ENCODE measurements around the gene GDF9. TPM values are rescaled to one million over a fixed set of nuclear protein-coding genes. Genes with fewer than 3 reads are reported as not detected.

Gene GDF9
- total RNA-seq, 1 experiment from 2014 or later: 0.42 TPM

- H3K9me3 Mint-ChIP-seq: no peaks in the 10 kb centered on the region
- no peak for ATAC-seq
- no peaks in the 10 kb centered on the region for H3K36me3 Mint-ChIP-seq
- H3K27ac Mint-ChIP-seq: no peak overlapping the region
- POLR2A ChIA-PET: no interaction called here
- no peak overlapping the region for H3K4me3 Mint-ChIP-seq
- CTCF ChIA-PET: interaction anchor here (1.5 kb wide), 1 partner anchor 41 kb away, joined by 3 read pairs; no protein-coding TSS in a partner anchor
- peaks cover 12% of the 10 kb centered on the region for H3K4me1 Mint-ChIP-seq
- peaks cover 3% of the 10 kb centered on the region; the same call in 1 of the 2 replicates for H3K27me3 Mint-ChIP-seq (ENCODE audit: low read depth)
- TF ChIP-seq CTCF (IDR thresholded peaks at IDR 0.05): no peak
- TF ChIP-seq ZNF232 (CRISPR knock-in tag; IDR thresholded peaks at IDR 0.05): no peak
- TF ChIP-seq MAX (CRISPR knock-in tag; IDR thresholded peaks at IDR 0.05): no peak
- no peak for TF ChIP-seq FOXP1 (CRISPR knock-in tag; IDR thresholded peaks at IDR 0.05; ENCODE audit: borderline replicate concordance)
- DNase-seq (ENCODE audit: low spot score): no peak
Observed at GRCh38 chr5:132860742-132861141, 5.5 kb downstream of the GDF9 start.

GRCh38 chr5:132859889-132860437, 6.3 kb downstream of the GDF9 start:
- Mint-ChIP-seq H3K27me3 (ENCODE audit: low read depth) (peaks cover 3% of the 10 kb centered on the region; the same call in 1 of the 2 replicates), H3K4me3 (no peak overlapping the region), H3K4me1 (peaks cover 4% of the 10 kb centered on the region), H3K36me3 (no peaks in the 10 kb centered on the region), H3K9me3 (no peaks in the 10 kb centered on the region), H3K27ac (no peak overlapping the region)
- ChIA-PET POLR2A (no interaction called here), CTCF (no interaction called here)
- ATAC-seq (no peak), DNase-seq (ENCODE audit: low spot score) (no peak)
- TF ChIP-seq NFE2L1 (CRISPR knock-in tag; IDR thresholded peaks at IDR 0.05) (no peak), JAZF1 (CRISPR knock-in tag; IDR thresholded peaks at IDR 0.05) (no peak), PRRX2 (CRISPR knock-in tag; IDR thresholded peaks at IDR 0.05) (no peak), STAT6 (CRISPR knock-in tag; conservative IDR thresholded peaks at IDR 0.05; ENCODE audit: low read depth) (no peak), ZMAT4 (CRISPR knock-in tag; IDR thresholded peaks at IDR 0.05) (no peak), ZNF281 (CRISPR knock-in tag; IDR thresholded peaks at IDR 0.05) (no peak), ATF2 (CRISPR knock-in tag; IDR thresholded peaks at IDR 0.05; ENCODE audit: borderline replicate concordance, low read depth) (no peak), USF2 (CRISPR knock-in tag; IDR thresholded peaks at IDR 0.05) (no peak), IRF2 (CRISPR knock-in tag; IDR thresholded peaks at IDR 0.05; ENCODE audit: borderline replicate concordance, low read depth) (no peak), AFF4 (CRISPR knock-in tag; IDR thresholded peaks at IDR 0.05; ENCODE audit: borderline replicate concordance) (no peak), GTF2I (CRISPR knock-in tag; conservative IDR thresholded peaks at IDR 0.05) (no peak), SOX15 (CRISPR knock-in tag; IDR thresholded peaks at IDR 0.05) (no peak), ZNF423 (CRISPR knock-in tag; IDR thresholded peaks at IDR 0.05) (no peak), JUN (CRISPR knock-in tag; IDR thresholded peaks at IDR 0.05) (no peak), IRF1 (CRISPR knock-in tag; IDR thresholded peaks at IDR 0.05) (no peak)
